ENCODE measurements around the gene BABAM2. TPM values are rescaled to one million over a fixed set of nuclear protein-coding genes. Genes with fewer than 3 reads are reported as not detected.
"Not testable (repeated sequence)": the region's sequence is repeated elsewhere in the genome, so short reads cannot be mapped to it uniquely, and the experiment has no call there.

Gene BABAM2
- total and polyA plus RNA-seq, 5 donors: 45.2 to 65.2 (median 64.0) TPM

- ATAC-seq: no peak
- H3K4me3 ChIP-seq (ENCODE audit: low read length): no peak overlapping the region
- 89% methylated on average over 11 of the region's 11 CpGs for WGBS
These were observed 473.3 kb downstream of the BABAM2 start for GRCh38 chr2:28363686-28364280.

GRCh38 chr2:28364610-28365009, 474.1 kb downstream of the BABAM2 start:
- H3K27ac ChIP-seq (ENCODE audit: low read length): no peak overlapping the region
- no peak overlapping the region for H3K4me3 ChIP-seq (ENCODE audit: low read length)
- peaks cover 9% of the 10 kb centered on the region for H3K4me1 ChIP-seq (ENCODE audit: control insufficient read depth, insufficient read depth, low read length)
- H3K9me3 ChIP-seq (ENCODE audit: control insufficient read depth, low read length): no peaks in the 10 kb centered on the region
- intact Hi-C loops (cut with DNase I): no loop called here
- H3K27me3 ChIP-seq (ENCODE audit: control insufficient read depth, insufficient read depth): no peaks in the 10 kb centered on the region
- 89% methylated on average over 3 of the region's 3 CpGs for WGBS
- ATAC-seq: no peak
- no peak for DNase-seq

More at GRCh38 chr2:28363686-28364280, 473.3 kb downstream of the BABAM2 start:
- Histone ChIP-seq H3K27ac (ENCODE audit: low read length) (no peak overlapping the region), H3K9me3 (ENCODE audit: control insufficient read depth, low read length) (no peaks in the 10 kb centered on the region), H3K27me3 (ENCODE audit: control insufficient read depth, insufficient read depth) (no peaks in the 10 kb centered on the region), H3K4me1 (ENCODE audit: control insufficient read depth, insufficient read depth, low read length) (peaks cover 9% of the 10 kb centered on the region)
- peak in 2 of 3 donors; percentile 46 to 48 for DNase-seq
- intact Hi-C loops (cut with DNase I): no loop called here

- Histone ChIP-seq H3K4me1 (ENCODE audit: control insufficient read depth, insufficient read depth, low read length) (peaks cover 9% of the 10 kb centered on the region), H3K27me3 (ENCODE audit: control insufficient read depth, insufficient read depth) (no peaks in the 10 kb centered on the region), H3K27ac (ENCODE audit: low read length) (no peak overlapping the region), H3K4me3 (ENCODE audit: low read length) (no peak overlapping the region), H3K9me3 (ENCODE audit: control insufficient read depth, low read length) (no peaks in the 10 kb centered on the region)
- intact Hi-C loops (cut with DNase I): no loop called here
- 54% methylated on average over 8 of the region's 8 CpGs for whole genome bisulfite sequencing
- no peak for ATAC-seq
- peak in 1 of 3 donors; percentile 43 for DNase-seq
These were observed 474.6 kb downstream of the BABAM2 start for GRCh38 chr2:28365158-28365557.

- Histone ChIP-seq H3K4me3 (ENCODE audit: low read length) (no peak overlapping the region), H3K27me3 (ENCODE audit: control insufficient read depth, insufficient read depth) (no peaks in the 10 kb centered on the region), H3K27ac (ENCODE audit: low read length) (no peak overlapping the region), H3K9me3 (ENCODE audit: control insufficient read depth, low read length) (no peaks in the 10 kb centered on the region), H3K4me1 (ENCODE audit: control insufficient read depth, insufficient read depth, low read length) (peaks cover 9% of the 10 kb centered on the region)
- WGBS: 91% methylated on average over 10 of the region's 10 CpGs
- DNase-seq: peak in 1 of 3 donors; percentile 18
- intact Hi-C loops (cut with DNase I): no loop called here
- no peak for ATAC-seq
These were observed 475.6 kb downstream of the BABAM2 start for GRCh38 chr2:28366149-28366495.

GRCh38 chr2:28366496-28367282, 476.2 kb downstream of the BABAM2 start:
- ATAC-seq (peak; percentile 59 to 74), DNase-seq (peak in 2 of 3 donors; percentile 60)
- H3K27ac ChIP-seq (ENCODE audit: low read length): no peak overlapping the region
- peaks cover 9% of the 10 kb centered on the region for H3K4me1 ChIP-seq (ENCODE audit: control insufficient read depth, insufficient read depth, low read length)
- intact Hi-C loops (cut with DNase I): no loop called here
- no peak overlapping the region for H3K4me3 ChIP-seq (ENCODE audit: low read length)
- WGBS: 44% methylated on average over 19 of the region's 19 CpGs
- no peaks in the 10 kb centered on the region for H3K9me3 ChIP-seq (ENCODE audit: control insufficient read depth, low read length)
- no peaks in the 10 kb centered on the region for H3K27me3 ChIP-seq (ENCODE audit: control insufficient read depth, insufficient read depth)

GRCh38 chr2:28367667-28368356, 477.3 kb downstream of the BABAM2 start:
- H3K27me3 ChIP-seq (ENCODE audit: control insufficient read depth, insufficient read depth): no peaks in the 10 kb centered on the region
- 87% methylated on average over 19 of the region's 19 CpGs for WGBS
- no peak overlapping the region for H3K4me3 ChIP-seq (ENCODE audit: low read length)
- H3K27ac ChIP-seq (ENCODE audit: low read length): no peak overlapping the region
- DNase-seq: peak in 2 of 3 donors; percentile 11 to 25
- intact Hi-C loops (cut with DNase I): no loop called here
- H3K4me1 ChIP-seq (ENCODE audit: control insufficient read depth, insufficient read depth, low read length): peaks cover 9% of the 10 kb centered on the region
- ATAC-seq: no peak
- H3K9me3 ChIP-seq (ENCODE audit: control insufficient read depth, low read length): no peaks in the 10 kb centered on the region

- H3K9me3 ChIP-seq (ENCODE audit: control insufficient read depth, low read length): no peaks in the 10 kb centered on the region
- DNase-seq: peak in 2 of 3 donors; percentile 22 to 30
- ATAC-seq: no peak
- intact Hi-C loops (cut with DNase I): no loop called here
- peaks cover 9% of the 10 kb centered on the region for H3K4me1 ChIP-seq (ENCODE audit: control insufficient read depth, insufficient read depth, low read length)
- no peak overlapping the region for H3K4me3 ChIP-seq (ENCODE audit: low read length)
- no peaks in the 10 kb centered on the region for H3K27me3 ChIP-seq (ENCODE audit: control insufficient read depth, insufficient read depth)
- WGBS: 92% methylated on average over 9 of the region's 9 CpGs
- H3K27ac ChIP-seq (ENCODE audit: low read length): no peak overlapping the region
These were observed 477.8 kb downstream of the BABAM2 start for GRCh38 chr2:28368357-28368798.

- DNase-seq (peak in 1 of 3 donors; percentile 20), ATAC-seq (no peak)
- intact Hi-C loops (cut with DNase I): no loop called here
- WGBS: 68% methylated on average over 5 of the region's 5 CpGs
- Histone ChIP-seq H3K4me3 (ENCODE audit: low read length) (no peak overlapping the region), H3K9me3 (ENCODE audit: control insufficient read depth, low read length) (no peaks in the 10 kb centered on the region), H3K27ac (ENCODE audit: low read length) (no peak overlapping the region), H3K27me3 (ENCODE audit: control insufficient read depth, insufficient read depth) (no peaks in the 10 kb centered on the region), H3K4me1 (ENCODE audit: control insufficient read depth, insufficient read depth, low read length) (peaks cover 9% of the 10 kb centered on the region)
These were observed 478.8 kb downstream of the BABAM2 start for GRCh38 chr2:28369358-28369757.

- WGBS: 95% methylated on average over 3 of the region's 3 CpGs
- Histone ChIP-seq H3K27me3 (ENCODE audit: control insufficient read depth, insufficient read depth) (no peaks in the 10 kb centered on the region), H3K9me3 (ENCODE audit: control insufficient read depth, low read length) (no peaks in the 10 kb centered on the region), H3K4me3 (ENCODE audit: low read length) (no peak overlapping the region), H3K27ac (ENCODE audit: low read length) (no peak overlapping the region), H3K4me1 (ENCODE audit: control insufficient read depth, insufficient read depth, low read length) (peaks cover 9% of the 10 kb centered on the region)
- DNase-seq (peak in 1 of 3 donors; percentile 14), ATAC-seq (no peak)
- intact Hi-C loops (cut with DNase I): no loop called here
These were observed 479.8 kb downstream of the BABAM2 start for GRCh38 chr2:28370354-28370753.

GRCh38 chr2:28371728-28372127, 481.2 kb downstream of the BABAM2 start:
- WGBS: 94% methylated on average over 4 of the region's 4 CpGs
- H3K4me3 ChIP-seq (ENCODE audit: low read length); H3K27ac ChIP-seq (ENCODE audit: low read length); H3K27me3 ChIP-seq (ENCODE audit: control insufficient read depth, insufficient read depth); ATAC-seq; H3K9me3 ChIP-seq (ENCODE audit: control insufficient read depth, low read length); intact Hi-C loops (cut with DNase I); DNase-seq; H3K4me1 ChIP-seq (ENCODE audit: control insufficient read depth, insufficient read depth, low read length): not testable (repeated sequence)

GRCh38 chr2:28373854-28374253, 483.3 kb downstream of the BABAM2 start:
- H3K27me3 ChIP-seq (ENCODE audit: control insufficient read depth, insufficient read depth): no peaks in the 10 kb centered on the region
- no peaks in the 10 kb centered on the region for H3K9me3 ChIP-seq (ENCODE audit: control insufficient read depth, low read length)
- ATAC-seq: no peak
- DNase-seq: no peak
- H3K4me1 ChIP-seq (ENCODE audit: control insufficient read depth, insufficient read depth, low read length): no peaks in the 10 kb centered on the region
- H3K4me3 ChIP-seq (ENCODE audit: low read length): no peak overlapping the region
- H3K27ac ChIP-seq (ENCODE audit: low read length): no peak overlapping the region
- intact Hi-C loops (cut with DNase I): no loop called here
- 83% methylated on average over 4 of the region's 4 CpGs for WGBS

Measured in right cardiac atrium (tissue), 5 donors.